Measurements from ENCODE around the gene PPIC.

Gene PPIC

DNA sequence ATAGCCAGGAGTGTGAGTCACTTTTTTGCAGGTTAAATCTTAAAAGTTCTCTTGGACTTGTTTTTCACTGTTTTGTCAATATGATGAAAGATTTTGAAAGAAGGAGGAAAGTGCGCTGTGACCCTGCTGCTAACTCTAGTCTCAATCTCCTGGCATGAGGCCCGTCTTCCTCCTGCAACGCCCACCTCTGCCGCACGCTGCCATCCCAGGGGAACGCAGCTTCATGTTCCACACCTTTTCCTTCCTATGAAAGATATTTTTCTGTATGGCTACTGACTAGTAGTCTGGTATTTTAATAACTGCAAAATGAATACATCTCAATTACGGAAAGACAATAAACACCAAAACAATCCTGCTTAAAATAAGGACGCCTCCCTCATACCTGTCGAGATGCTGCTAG is 8.3 kb downstream of the PPIC start:
- TF ChIP-seq, protein P1, sequence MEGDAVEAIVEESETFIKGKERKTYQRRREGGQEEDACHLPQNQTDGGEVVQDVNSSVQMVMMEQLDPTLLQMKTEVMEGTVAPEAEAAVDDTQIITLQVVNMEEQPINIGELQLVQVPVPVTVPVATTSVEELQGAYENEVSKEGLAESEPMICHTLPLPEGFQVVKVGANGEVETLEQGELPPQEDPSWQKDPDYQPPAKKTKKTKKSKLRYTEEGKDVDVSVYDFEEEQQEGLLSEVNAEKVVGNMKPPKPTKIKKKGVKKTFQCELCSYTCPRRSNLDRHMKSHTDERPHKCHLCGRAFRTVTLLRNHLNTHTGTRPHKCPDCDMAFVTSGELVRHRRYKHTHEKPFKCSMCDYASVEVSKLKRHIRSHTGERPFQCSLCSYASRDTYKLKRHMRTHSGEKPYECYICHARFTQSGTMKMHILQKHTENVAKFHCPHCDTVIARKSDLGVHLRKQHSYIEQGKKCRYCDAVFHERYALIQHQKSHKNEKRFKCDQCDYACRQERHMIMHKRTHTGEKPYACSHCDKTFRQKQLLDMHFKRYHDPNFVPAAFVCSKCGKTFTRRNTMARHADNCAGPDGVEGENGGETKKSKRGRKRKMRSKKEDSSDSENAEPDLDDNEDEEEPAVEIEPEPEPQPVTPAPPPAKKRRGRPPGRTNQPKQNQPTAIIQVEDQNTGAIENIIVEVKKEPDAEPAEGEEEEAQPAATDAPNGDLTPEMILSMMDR (IDR thresholded peaks at IDR 0.05; ENCODE audit: low read depth, low read length) = no peak
- no peak for DNase-seq (ENCODE audit: low read depth in 2 of 2)
- H3K4me3 ChIP-seq (replicated peaks in 1 of 2; ENCODE audit: low read depth in 2 of 2, low read length in 2 of 2) = no peak overlapping the region

DNA sequence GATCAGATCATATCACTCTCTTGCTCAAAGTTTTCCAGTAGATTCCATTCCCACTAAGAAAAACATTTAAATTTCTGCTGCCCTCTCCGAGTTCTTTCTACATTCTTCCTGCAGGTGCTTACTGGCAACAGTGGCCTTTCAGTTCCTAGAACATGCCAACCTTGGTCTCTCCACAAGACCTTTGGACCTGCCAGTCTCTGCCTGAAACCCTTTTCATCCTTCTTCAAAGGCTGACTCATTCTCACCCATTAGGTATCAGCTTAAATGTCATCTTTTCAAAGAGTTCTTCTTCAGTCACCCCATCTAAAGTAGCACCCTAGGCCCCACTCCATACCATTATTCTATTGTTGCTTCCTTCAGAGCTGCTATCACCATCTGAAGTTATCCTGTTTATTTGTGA is 21.8 kb downstream of the PPIC start:
- no peak for DNase-seq (ENCODE audit: low read depth in 2 of 2)
- TF ChIP-seq, protein P1 (IDR thresholded peaks at IDR 0.05; ENCODE audit: low read depth, low read length) = no peak
- H3K4me3 ChIP-seq (replicated peaks in 1 of 2; ENCODE audit: low read depth in 2 of 2, low read length in 2 of 2) = no peak overlapping the region

DNA sequence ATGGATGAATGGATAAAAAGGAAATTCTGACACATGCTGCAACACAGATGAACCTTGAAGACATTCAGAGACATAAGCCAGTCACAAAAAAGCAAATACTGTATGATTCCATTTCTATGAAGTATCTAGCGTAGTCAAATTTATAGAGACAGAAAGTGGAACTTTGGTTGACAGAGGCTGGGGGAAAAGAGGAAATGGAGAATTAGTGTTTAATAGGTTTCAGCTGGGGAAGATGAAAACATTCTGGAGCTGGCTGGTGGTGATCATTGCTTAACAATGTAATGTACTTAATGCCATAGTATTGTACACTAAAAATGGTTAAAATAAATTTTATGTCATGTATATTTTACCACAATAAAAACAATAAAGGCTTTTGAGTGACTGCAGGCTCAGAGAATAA is 24.2 kb downstream of the PPIC start:
- DNase-seq (ENCODE audit: low read depth in 2 of 2) = no peak
- TF ChIP-seq, protein P1 (IDR thresholded peaks at IDR 0.05; ENCODE audit: low read depth, low read length) = no peak
- H3K4me3 ChIP-seq (replicated peaks in 1 of 2; ENCODE audit: low read depth in 2 of 2, low read length in 2 of 2) = no peak overlapping the region

DNA sequence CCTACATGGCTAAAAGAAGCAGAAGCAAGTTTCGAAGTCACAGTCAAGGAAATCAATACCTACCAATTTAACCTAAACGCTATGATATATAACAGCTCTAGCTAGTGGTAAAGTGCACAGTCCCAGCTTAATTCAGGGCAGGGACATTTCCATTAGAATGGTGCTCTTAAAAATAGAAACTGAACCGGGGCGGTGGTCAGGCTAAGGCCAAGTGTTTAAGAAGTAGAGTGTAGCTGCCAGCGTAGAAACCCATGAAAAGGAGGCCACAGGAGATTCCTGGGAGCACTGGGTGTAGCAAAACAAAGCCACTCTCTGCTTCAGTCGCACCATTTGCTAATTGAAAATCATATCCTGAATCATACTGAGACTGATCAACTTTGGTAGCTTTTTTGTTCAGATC is 28.8 kb downstream of the PPIC start:
- no peak overlapping the region for H3K4me3 ChIP-seq (replicated peaks in 1 of 2; ENCODE audit: low read depth in 2 of 2, low read length in 2 of 2)
- DNase-seq (ENCODE audit: low read depth in 2 of 2) = no peak
- TF ChIP-seq, protein P1 (IDR thresholded peaks at IDR 0.05; ENCODE audit: low read depth, low read length) = no peak

DNA sequence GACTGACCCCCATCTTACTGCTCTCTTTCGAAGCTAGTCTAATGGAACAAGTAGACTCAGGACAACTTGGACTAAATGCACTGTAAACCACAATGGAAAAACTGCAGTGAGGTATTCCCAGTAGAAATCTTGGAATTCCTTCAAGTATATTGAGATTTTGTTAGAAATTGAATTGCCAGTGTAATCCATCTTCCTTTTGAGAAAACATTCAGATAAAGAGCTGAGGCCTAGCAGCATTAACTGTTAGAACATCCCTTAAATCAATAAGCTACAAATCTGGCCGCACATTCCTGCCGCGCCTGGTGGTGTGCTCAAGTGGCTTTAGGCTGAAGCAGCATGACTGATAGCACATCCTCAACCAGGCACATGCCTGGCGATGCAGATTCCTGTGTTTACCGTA is 29.3 kb downstream of the PPIC start:
- TF ChIP-seq, protein P1 (IDR thresholded peaks at IDR 0.05; ENCODE audit: low read depth, low read length) = no peak
- DNase-seq (ENCODE audit: low read depth in 2 of 2) = no peak
- H3K4me3 ChIP-seq (replicated peaks in 1 of 2; ENCODE audit: low read depth in 2 of 2, low read length in 2 of 2) = no peak overlapping the region

DNA sequence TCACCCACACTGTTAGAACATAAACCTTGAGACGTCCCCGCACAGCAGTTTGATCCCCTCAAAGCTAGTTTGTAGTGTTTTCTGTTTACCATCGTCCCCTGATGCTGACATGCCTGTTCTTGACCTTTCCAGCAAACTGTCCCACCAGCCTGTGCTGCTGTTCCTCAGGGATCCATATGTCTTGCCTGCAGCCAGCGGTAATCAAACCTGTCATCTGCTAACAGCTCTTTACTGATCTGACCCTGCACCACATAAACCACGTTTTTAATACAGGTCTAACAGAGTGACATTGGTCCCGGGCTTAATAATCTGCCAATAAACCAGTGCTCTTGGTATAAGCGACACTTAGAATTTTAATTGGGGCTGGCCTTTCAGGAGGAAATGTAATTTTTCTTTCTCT is 34.7 kb downstream of the PPIC start:
- no peak overlapping the region for H3K4me3 ChIP-seq (replicated peaks in 1 of 2; ENCODE audit: low read depth in 2 of 2, low read length in 2 of 2)
- no peak for DNase-seq (ENCODE audit: low read depth in 2 of 2)
- TF ChIP-seq, protein P1 (IDR thresholded peaks at IDR 0.05; ENCODE audit: low read depth, low read length) = no peak

DNA sequence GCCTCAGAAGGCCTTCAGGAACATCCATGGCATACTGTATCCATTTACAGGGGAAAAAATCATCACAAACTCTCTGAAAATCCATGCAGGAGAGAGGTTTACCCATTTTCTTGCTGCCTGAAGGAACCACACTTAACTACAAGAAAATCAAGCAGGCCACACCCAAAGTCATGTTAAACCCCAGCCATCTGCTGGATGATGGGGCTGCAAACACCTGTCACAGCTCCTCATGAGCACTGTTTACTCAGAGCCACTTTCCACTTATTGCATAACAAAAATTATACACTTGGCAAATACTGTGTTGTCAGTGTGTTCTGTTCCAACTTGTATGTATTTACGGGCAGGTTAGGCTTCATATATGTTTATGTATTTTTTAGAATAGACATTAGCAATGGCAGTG is 35.8 kb downstream of the PPIC start:
- H3K4me3 ChIP-seq (replicated peaks in 1 of 2; ENCODE audit: low read depth in 2 of 2, low read length in 2 of 2) = no peak overlapping the region
- no peak for DNase-seq (ENCODE audit: low read depth in 2 of 2)
- TF ChIP-seq, protein P1 (IDR thresholded peaks at IDR 0.05; ENCODE audit: low read depth, low read length) = no peak
